ENCODE data around the gene KLK5.

Gene KLK5

GRCh38 chr19:50968716-50969412 lies 16.0 kb upstream of the KLK5 start:
- no peak for DNase-seq

DNA sequence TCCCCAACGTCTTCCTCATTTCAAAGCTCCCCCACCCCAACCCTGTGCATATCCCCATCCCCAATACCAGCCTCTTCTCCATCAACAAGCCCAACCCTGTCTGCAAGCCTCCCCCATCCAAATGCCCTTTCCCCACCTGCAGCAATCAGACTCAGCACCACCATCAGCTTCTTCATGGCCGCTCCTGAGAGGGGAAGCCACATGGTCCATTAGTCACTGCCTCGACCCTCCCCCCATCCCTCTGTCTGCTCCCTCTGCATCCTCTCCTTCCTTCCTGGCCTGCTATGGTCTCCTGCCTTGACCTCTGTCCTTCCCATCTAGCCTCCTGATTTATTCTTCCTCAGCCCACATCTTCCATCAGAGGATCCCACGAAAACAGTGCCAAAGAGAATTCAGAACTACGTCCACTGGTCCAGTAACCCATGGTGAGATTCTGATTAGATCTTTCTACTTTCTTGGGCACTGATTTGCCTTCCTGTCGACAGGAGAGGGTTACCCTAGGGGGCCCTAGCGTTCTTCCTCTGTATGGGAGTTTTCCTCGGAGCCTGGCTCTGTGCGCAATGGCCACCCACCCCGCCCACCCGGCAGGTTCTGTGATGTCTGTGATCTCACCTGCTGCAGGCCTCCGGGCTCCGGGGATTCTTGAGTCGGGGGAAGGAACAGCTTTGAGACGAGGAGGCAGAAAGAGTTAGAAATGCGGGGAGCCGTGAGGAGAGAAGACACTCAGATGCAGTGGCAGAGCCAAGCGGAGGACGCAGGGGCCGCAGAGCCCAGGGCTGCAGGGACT lies 15.3 kb upstream of the KLK5 start:
- DNase-seq, result no peak

GRCh38 chr19:50964266-50964665 lies 11.4 kb upstream of the KLK5 start:
- no peak for DNase-seq

DNA sequence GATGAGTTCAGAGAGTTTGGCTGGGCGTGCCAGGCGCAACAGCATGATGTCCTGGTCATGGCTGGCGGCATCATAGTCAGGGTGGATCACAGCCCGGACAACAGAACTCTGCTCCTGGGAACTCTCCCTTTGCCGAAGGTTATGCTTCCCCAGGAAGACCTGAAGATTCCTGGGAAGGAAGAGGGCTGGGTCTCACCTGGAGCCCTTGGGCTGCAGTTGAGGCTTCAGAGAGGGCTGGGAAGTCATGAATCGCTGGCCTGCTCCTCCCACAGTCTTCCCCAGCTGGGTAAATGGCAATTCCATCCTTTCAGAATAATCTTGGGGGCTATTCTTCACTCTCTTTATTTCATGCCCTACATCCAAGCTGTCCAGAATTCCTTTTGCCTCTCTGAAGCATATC lies 10.5 kb upstream of the KLK5 start:
- DNase-seq, result no peak

GRCh38 chr19:50962245-50962644 lies 9.4 kb upstream of the KLK5 start:
- no peak for DNase-seq

DNA sequence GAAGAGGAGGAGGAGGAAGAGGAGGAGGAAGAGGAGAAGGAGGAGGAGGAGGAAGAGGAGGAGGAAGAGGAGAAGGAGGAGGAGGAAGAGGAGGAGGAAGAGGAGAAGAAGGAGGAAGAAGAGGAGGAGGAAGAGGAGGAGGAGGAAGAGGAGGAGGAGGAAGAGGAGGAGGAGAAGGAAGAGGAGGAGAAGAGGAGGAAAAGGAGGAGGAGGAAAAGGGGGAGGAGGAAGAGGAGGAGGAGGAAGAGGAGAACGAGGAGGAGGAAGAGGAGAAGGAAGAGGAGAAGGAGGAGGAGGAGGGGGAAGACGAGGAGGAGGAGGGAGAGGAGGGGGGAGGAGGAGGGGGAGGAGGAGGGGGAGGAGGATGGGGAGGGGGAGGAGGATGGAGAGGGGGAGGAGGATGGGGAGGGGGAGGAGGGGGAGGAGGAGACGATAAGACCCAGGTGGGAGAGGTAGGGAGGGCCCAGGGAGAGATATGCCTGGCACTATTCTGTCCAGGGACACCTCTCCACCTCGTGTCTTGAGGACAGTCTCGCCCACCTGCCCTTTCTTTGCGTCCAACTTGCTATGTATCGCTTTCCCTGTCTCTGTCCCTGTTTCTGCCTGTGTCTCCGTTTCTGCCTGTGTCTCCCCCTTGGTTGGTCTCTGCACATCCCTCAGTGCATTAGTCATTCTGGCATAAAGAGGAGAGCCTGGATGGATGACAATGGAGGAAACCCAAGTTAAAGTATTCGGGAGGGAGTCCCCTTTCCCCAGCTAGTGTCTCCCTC lies 7.1 kb upstream of the KLK5 start:
- DNase-seq, result no peak

DNA sequence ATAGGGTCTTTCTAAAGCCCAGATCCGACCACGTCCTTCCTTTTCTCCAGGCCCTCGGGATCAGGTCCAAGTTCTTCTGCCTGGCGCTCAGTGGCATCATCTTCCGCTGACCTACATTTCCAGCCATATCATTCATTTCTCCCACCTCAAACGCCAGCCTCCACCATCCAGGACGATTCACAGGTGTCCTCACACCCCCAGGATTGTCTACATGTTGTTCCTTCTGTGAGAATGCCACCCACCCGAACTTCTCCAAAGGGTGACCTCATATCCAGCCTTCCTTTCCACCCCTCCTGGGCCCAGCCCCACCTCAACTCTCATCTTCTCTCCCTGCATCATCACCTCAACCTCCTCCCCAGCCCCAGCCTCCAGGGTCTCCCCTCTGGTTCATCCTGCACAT lies 4.7 kb upstream of the KLK5 start:
- DNase-seq, result no peak

DNA sequence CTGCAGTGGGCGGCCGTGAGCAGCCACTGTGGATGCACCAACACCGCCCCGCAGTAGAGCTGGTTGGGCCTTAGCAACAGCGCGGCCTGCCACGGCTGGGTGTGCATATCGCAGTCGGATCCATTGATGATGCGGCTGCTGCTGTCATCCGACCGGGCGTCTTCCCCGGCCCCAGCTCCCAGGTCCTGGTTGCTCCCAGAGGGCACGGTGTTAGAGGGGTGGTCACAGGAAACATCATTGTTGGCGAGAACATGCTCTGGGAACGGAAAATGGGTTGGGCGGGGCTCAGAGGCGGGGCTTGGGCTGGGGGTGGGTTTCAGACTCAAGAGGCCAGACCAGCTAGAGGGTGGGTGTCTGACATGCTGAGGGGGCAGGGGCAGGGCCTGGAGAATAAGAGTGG lies 3.0 kb downstream of the KLK5 start:
- no peak for DNase-seq

GRCh38 chr19:50947123-50947522 lies 5.7 kb downstream of the KLK5 start:
- no peak for DNase-seq

- no peak for DNase-seq
Observed at GRCh38 chr19:50944795-50945194, 8.0 kb downstream of the KLK5 start.

GRCh38 chr19:50943074-50943828 lies 9.6 kb downstream of the KLK5 start:
- no peak for DNase-seq

GRCh38 chr19:50939596-50939995 lies 13.2 kb downstream of the KLK5 start:
- no peak for DNase-seq

DNA sequence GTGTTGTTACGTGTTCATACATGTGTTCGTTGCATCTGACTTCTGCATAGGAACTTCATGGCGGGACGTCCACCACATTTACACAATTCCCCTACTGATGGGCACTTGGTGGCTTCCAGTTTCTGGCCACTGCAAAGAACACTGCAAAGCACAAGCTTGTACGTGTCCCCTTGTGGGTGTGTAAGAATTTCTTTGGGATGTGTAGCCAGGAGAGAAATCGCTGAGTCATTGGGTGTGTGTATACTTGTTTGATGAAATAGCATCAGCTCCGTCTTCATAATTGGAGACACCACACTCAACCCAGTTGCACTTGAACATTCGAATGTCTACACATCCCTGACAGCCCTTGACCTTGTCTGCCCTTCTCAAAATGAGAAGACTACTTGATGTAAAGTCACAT lies 19.2 kb downstream of the KLK5 start:
- DNase-seq, result no peak

DNA sequence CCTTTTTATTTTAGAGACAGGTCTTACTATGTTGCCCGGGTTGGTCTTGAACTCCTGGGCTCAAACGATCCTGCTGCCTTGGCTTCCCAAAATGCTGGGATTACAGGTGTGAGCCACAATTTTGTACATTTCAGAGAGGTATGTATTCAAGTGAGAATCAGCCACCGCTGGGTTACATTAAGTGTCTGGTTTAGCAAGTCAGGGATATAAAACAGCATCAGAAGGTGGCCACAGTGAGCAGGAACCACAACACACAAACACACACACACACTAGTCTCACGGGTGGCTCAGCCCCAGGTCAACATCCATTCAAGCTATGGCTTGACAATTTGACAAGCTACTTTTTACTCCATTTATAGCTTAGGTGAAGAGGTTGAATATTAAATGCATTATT lies 20.2 kb downstream of the KLK5 start:
- DNase-seq, result no peak

DNA sequence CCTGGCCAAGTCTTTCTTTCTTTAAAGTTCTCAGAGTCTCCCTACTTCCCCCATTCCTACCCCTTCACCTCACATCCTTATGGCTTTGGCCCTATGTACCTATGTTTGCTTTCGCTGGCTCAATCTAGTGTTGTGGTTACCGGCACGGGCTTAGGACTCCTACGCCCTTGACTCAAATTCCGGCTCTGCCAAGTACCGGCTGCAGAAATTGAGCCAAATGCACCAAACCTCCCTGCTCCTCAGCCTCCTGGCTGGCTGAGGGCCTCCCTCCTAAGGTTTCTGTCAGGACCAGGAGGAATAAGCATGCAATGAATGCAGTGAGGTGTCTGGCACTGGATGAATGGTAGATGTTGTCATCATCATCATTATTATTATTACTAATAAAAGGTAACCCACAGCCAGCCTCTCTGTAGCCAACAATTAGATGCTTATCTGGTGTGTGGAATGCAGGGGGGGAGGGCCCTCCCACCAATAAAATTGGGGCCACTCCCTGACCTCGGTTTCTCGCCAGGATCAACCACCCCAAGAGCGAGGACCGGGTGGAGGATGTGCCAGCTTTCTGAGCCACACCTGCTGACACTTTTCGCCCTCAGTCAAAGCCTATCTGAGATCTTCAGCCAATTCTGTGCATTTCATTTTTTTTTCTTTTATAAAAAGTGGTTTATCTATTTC lies 20.7 kb downstream of the KLK5 start:
- no peak for DNase-seq

GRCh38 chr19:50931023-50931422 lies 21.8 kb downstream of the KLK5 start:
- no peak for DNase-seq

GRCh38 chr19:50928831-50929230 lies 24.0 kb downstream of the KLK5 start:
- DNase-seq, result no peak

GRCh38 chr19:50926144-50926543 lies 26.7 kb downstream of the KLK5 start:
- no peak for DNase-seq

GRCh38 chr19:50925734-50926133 lies 27.1 kb downstream of the KLK5 start:
- DNase-seq, result no peak

- no peak for DNase-seq
Observed at GRCh38 chr19:50924586-50924985, 28.3 kb downstream of the KLK5 start.

DNA sequence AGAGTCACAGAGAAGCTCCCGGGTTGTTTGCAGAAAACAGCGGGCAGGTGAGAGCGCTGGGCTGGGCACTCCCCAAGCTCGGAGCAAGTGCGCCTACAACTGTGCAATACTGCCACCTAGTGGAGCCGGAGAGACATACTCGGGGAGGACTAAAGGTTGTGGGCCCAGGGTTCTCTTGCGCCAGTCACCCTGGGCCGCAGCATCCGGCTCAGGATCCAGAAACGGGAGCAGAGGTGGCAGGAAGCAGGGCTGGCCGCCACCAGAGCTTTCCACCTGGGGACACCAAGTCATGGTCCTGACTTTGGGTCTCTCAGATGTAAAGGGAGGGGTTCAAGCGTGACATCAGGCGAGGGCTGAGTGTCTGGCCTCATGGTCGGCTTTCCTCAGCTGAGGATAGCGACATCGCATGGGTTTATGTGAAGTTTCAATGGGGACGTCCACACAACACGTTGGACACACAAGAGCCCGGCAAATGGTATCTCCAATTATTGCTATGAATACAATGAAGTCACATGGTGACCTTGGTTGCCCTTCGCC lies 30.5 kb downstream of the KLK5 start:
- DNase-seq, result peak; percentile 77 to 82

Measured in stimulated activated CD4-positive, alpha-beta T cell treated with anti-CD3 and anti-CD28 coated beads, Interleukin-2, amount 100 ng/mL, for 24 hours (primary cell).